ENCODE data around the gene IQCH.

GRCh38 chr15:67462875-67463274 is 208.3 kb downstream of the IQCH start:
- TF ChIP-seq, protein P1, sequence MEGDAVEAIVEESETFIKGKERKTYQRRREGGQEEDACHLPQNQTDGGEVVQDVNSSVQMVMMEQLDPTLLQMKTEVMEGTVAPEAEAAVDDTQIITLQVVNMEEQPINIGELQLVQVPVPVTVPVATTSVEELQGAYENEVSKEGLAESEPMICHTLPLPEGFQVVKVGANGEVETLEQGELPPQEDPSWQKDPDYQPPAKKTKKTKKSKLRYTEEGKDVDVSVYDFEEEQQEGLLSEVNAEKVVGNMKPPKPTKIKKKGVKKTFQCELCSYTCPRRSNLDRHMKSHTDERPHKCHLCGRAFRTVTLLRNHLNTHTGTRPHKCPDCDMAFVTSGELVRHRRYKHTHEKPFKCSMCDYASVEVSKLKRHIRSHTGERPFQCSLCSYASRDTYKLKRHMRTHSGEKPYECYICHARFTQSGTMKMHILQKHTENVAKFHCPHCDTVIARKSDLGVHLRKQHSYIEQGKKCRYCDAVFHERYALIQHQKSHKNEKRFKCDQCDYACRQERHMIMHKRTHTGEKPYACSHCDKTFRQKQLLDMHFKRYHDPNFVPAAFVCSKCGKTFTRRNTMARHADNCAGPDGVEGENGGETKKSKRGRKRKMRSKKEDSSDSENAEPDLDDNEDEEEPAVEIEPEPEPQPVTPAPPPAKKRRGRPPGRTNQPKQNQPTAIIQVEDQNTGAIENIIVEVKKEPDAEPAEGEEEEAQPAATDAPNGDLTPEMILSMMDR (conservative IDR thresholded peaks at IDR 0.05; ENCODE audit: low read depth in 2 of 2) = no peak
- no peak for TF ChIP-seq ZNF331 (CRISPR knock-in tag; IDR thresholded peaks at IDR 0.05; ENCODE audit: low read depth)
